Pulmonary artery endothelial cell (primary cell): Measurements from ENCODE around the gene FGFRL1. TPM values are rescaled to one million over a fixed set of nuclear protein-coding genes. Genes with fewer than 3 reads are reported as not detected.
"Not testable (repeated sequence)": the region's sequence is repeated elsewhere in the genome, so short reads cannot be mapped to it uniquely, and the experiment has no call there.

ENCODE experiments used
- DNase-seq: peaks from one replicate; pipeline ENCODE4 v3.0.0-alpha.2; 2011; ENCODE audit warnings: low read depth, low spot score
- total RNA-seq: library from RNA; depleted of rRNA; stranded (reverse); fragments of >200 nt; gene quantifications from 2 replicates; pipeline ENCODE4 v1.2.3, GENCODE V29; 2014

Gene FGFRL1
- total RNA-seq, 1 donor from 2014 or later = 13.7 TPM

DNA sequence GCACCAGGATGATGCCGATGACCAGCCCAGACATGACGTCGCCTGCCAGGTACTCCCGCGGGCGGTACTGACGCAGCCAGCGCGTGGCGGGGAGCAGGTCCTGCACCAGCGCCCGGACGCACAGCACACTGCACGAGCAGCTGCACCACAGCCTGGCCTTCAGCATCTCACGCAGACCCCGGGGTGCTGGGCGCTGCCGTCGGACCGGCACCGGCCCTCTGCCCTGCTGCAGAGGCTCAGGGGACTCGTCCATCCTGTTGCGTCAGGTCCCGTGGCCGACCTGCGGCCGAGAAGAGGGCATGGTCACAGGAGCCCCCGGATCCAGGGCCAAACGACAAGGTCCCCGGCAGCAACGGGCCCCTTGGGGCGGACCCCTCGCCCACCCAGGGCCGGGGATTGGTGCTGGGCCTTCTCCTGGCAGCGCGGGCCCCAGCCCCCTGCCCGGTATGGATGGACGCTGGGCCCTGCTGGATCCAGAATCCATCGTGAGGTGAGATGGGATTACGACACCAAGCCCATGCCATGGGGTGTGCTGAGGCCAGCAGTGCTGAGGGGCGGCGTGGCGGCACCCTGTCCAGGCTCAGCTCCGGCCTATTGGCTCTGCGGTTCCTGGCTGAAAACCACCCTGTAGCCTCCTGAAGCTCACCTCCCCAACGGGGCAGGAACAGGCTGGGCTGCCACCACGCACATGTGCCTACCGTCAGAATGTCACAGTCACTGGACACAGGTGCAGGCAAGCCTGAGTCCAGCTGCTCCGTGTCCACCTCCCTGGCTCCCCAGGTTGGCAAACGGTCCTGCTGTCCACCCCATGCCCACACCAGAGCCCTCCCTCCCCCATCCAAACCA lies 19.8 kb upstream of the FGFRL1 start:
- no peak for DNase-seq

DNA sequence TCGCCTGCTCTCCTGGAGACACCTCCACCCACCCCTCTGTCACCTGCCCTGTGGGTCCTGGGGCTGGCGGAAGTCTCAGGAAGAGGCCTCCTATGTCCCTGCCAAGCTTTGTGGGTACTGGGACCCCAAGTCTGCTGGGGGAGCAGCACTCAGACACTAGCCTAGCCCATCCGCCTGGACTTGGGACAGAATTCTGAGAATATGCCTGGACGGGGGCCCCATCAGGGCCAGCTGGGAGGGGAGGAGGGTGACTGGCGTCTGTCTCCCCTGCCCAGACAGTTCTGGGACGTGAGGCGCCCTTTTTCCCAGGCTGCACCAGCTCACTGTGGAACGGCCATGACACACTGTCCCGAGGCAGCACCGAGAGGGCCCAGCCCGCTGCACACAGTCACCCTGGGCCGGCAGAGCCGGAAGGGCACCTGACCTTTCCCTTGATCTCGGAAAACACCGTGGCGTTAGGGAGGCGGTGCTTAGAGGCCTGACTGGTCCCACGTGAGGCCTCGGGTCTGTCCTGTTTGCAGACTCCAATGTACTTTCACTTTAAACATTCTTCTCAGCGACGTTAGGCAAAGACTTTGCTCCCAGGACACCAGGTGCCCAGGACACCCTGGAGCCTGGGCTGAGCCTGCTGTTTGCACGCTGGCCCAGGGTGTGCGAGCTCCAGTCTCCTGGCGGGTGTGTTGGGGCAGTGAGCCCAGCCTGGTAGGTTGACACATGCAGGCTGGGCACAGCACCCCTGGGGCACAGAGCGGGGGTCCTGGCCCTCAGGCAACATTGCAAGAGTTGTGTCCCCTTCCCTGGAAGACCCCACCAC lies 18.9 kb upstream of the FGFRL1 start:
- DNase-seq = no peak

DNA sequence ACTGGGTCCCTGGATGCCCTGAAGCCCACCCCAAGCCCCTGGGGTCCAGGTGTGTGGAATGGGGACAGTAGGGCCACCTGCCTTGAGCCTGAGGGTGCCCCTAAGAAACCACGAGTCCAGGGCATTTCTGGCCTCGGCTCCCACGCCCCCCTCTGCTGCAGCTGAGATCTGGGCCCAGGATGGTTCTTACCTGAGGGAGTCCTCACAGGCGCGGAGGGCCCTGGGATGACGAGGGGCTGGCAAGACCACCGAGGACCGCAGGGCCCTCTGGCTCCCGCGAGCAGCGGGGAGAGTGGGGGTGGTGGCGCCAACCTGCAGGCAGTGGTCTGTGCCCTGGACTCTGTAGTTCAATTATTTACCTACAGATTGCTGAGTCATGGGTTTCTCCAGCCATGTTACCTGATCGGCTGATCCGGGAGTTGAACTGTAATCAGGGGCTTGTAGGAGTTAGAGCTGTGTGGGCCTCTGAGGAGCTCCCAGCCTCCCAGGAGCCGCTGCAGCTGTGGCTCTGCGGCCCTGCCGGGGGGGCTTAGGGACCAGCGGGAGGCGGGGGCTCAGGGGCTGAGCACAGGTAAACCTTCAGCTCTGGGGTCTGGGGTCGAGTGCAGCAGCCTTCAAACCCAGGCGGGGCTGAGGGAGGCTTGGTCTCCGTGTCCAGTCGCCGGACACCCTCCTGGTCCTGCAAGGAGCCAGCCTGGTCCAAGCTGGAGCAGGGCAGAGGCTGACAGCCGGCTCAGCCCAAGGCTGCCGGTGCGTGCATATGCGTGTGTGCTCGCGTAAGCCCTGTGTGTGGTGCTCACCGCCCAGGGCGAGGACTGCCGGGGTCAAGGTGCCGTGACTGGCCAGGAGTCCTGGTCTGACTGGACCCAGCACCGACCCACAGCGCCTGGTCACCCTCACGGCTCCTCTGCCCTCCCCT lies 18.1 kb upstream of the FGFRL1 start, which contains the start of gene SLC26A1:
Gene SLC26A1, minus strand, starts transcription at position 294 of the 919 bp plus-strand sequence. CDS start 1,701 bp downstream, outside the sequence.
- no peak for DNase-seq

DNA sequence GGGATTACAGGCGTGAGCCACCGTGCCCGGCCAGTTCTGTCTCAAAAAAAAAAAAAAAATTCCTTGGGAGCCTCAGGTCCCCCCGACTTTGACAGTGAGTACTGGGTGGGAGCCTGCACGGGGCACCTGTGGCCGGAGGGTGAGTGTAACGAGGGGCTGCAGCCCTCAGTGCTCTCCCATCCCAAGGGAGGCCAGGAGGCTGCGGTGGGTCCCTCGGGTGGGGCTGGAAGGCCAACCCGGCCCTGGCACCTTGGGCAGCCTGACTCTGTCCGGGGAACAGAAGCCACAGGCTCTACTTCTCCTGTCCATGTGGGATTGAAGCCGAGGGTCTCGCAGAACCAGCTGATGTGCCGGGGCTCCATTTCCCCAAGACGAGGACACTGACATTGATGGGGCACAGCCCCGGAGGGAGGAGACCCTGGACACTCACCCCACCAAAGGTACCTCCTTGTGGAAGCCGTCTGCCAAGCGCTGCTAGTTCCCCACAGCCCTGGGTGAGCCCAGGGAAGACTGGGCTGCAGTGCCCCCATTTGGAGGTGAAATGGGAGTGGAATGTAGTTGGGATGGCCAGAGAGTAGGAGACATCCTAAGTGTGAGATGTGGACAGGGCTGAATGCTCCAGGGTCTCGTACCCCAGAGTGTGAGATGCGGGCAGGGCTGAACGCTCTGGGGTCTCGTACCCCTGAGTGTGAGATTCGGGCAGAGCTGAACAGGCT lies 16.0 kb upstream of the FGFRL1 start:
- no peak for DNase-seq

DNA sequence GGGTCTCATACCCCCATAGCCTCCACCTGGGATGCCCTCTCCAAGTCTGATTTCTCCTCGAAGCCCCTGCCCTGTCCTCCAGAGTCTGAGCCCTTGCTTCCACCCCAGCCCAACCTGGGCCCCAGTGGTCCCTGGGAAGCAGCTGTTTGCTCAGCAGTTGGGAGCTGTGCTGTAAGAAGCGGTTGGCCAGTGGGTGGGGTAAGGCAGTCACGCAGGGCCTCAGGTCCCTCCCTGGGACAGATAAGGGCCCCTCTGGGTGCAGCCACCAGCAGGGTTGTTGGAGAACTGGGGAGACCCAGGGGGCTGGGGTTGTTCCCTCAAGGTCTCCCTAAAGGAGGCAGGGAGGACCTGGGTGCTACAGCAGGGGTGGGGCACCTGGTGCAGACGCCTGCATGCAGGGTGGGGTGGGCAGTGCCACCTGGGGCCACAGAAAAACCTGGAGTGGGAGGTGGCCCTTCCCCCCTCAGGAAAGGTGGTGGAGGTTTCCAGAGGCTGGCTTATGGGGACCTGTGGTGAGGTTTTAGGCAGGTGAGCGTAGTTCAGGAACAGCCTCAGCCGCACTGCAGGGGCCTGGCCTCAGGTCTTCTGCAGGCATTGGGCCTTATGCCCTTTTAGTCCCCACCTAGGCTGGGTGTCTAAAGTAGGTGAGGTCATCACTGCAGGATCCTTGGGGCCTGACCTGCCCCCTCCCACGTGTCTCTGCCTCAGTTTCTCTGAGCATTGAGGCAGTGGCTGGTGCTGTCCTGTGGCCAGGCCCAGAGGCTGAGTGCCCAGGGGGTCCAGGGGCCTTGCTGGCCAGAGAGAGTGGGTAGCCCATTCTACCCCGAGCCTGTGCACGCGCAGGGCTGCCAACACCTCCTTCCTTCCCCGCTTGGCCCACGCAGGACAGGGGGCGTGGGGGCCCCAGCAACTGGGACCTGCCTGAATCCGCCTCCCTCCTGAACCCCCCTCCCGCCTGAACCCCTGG lies 15.1 kb upstream of the FGFRL1 start:
- DNase-seq = no peak

DNA sequence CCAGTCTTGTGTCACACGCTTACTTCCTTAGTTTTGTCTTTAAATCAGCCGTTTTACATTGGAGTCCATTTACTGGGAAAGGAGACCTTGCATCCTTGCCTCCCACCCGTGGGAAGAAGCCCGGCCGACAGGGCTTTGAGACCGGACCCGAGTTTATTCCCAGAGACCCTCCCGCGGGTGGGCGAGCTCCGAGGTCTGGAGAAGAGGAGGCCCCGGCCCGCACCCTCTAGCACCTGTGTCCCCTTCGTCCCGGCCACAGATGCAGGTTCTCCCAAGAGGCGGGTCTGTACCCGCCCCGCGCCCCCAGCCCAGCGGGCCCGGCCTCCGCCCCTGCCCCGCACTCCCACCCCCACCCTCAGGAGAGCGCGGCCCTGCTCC lies 14.4 kb upstream of the FGFRL1 start:
- DNase-seq = no peak

DNA sequence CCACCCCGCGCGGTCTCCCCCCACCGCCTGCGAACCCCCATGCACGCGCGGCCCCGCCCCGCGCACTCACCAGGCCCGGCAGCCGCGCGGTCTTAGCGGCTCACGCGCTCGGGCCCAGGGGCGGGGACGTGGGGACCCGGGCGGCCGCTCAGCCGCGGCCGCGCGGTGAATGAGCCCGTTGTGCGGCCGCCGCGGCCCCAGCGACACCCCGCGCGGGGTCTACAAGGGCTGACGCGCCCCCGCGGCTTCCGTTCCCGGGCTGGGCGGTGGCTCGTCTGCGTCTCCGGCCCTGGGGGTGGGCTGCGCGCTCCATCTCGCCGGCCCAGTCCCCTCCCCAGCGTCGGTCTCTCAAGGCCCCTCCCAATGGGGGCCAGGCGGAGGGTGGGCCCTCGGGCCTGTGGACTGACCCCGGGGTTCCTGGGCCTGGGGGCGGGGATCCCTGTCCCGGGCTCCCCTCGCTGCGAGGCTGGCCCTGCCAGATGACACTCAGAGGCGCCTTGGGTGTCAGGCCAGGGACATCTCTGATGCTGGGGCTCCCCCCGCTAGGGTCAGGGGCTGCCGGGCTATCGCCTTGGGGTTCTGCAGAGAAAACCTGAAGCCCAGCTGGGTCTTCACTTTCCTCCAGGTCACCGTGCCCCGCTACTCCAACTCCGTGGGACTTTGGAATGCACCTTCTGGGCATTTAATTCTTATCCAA lies 13.9 kb upstream of the FGFRL1 start:
- DNase-seq = no peak

DNA sequence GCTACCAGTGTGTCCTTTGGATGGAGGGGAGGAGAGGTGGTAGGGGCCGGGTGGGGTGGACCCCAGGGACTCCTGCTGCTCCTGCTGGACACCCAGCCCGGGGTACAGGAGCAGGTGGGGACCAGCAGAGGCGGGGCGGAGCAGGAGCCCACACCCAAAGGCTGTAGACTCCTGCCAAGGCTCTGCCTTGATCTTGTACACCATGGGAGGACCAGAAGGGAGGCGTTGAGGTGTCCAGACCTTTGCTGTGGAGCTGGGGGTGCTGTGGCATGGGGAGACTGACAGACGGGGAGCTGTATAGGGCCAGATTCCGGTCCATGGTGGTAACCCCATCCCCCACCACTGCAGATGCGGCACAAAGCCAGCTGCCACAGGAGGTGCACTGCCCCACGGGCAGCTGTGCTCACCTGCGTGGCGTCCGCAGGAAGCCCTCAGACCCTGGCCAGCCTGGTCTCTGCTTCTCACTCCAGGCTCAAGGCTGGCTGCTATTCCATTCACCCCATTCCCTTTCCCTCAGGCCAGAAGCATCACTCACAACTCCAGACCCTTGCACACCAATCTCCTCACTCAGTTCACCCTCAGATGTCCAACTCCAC lies 13.2 kb upstream of the FGFRL1 start:
- DNase-seq = no peak

DNA sequence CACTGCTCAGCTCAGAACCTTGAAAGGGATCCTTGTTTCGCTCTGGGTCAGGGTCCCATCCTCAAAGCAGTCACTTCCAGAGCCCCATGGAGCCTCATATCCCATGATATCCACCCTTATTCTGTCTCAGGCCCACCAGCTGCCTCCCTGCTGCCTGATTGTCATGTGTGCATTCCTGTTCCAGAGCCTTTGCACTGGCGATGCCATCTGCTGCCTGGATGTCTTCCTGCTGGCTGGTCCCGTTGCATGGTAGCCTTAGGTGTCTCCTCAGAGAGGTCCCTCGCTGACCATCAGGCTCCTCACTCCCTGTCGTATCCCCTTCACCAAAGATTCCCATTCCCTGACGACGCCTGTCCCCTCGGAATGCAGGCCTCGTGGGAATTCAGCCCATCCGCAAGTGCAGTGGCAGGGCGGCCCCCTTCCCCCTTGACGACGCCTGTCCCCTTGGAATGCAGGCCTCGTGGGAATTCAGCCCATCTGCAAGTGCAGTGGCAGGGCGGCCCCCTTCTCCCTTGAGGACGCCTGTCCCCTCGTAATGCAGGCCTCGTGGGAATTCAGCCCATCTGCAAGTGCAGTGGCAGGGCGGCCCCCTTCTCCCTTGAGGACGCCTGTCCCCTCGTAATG lies 12.1 kb upstream of the FGFRL1 start:
- DNase-seq = not testable (repeated sequence)

DNA sequence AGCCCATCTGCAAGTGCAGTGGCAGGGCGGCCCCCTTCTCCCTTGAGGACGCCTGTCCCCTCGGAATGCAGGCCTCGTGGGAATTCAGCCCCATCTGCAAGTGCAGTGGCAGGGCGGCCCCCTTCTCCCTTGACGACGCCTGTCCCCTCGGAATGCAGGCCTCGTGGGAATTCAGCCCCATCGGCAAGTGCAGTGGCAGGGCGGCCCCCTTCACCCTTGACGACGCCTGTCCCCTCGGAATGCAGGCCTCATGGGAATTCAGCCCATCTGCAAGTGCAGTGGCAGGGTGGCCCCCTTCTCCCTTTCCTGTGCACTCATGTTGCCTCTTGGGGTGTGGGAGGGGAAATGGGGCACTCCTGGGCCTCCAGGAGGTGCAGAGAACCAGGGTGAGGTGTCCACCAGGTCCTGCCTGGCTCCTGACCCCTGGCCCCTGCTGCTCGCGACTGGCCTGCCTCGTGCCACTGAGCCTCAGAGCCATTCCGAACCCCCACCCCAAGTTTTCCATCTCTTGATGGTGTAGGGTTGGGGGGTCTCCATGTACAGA lies 11.5 kb upstream of the FGFRL1 start:
- DNase-seq = no peak

DNA sequence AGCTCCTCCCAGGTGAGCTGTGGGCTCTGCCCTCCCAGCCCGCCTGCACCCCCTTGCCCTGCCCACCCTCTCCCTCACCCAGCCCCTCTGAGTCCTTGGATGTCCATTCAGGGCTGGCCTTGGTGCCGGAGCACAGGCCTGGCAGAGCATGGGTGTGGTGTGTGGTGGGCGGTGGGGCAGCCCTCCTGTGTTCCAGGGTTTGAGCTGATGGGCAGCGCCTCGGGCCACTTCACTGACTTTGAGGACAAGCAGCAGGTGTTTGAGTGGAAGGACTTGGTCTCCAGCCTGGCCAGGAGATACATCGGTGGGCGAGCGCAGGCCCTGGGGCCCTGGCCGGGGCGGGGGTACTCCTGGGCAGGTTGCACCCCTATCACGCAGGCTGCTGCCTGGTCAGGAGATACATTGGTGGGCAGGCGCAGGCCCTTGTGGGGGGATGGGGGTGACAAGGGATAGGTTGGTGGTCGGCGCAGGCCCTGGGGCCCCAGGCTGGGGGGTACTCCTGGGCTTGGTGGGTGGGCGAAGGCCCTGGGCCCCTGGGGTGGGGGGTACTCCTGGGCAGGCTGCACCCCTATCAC lies 10.7 kb upstream of the FGFRL1 start:
- no peak for DNase-seq

DNA sequence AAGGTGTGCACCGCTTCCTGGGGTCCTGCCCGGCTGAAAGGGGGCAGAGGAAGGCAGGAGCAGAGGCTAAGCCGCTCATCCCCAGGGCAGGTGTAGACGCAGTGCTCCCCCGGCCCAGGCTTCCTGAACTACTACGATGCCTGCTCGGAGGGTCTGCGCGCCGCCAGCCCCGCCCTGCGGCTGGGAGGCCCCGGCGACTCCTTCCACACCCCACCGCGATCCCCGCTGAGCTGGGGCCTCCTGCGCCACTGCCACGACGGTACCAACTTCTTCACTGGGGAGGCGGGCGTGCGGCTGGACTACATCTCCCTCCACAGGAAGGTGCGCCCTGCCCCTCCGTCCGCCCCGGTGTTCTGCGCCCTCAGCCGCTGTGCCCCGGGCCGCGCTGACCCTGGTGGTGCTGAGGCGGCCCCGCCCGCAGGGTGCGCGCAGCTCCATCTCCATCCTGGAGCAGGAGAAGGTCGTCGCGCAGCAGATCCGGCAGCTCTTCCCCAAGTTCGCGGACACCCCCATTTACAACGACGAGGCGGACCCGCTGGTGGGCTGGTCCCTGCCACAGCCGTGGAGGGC lies 9.8 kb upstream of the FGFRL1 start:
- no peak for DNase-seq

DNA sequence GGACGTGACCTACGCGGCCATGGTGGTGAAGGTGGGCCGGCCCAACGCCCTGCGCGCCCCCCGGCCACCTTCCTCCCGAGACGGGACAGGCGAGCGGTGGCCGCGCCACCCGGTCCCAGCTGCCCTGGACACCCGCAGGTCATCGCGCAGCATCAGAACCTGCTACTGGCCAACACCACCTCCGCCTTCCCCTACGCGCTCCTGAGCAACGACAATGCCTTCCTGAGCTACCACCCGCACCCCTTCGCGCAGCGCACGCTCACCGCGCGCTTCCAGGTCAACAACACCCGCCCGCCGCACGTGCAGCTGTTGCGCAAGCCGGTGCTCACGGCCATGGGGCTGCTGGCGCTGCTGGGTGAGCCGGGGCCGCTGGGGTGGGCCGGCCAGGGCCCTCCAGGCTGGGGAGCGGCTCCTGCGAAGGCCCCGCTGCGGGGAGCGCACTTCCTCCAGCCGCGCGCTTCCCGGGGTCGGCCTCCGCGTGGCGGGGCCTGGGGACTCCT lies 9.2 kb upstream of the FGFRL1 start:
- DNase-seq = no peak

DNA sequence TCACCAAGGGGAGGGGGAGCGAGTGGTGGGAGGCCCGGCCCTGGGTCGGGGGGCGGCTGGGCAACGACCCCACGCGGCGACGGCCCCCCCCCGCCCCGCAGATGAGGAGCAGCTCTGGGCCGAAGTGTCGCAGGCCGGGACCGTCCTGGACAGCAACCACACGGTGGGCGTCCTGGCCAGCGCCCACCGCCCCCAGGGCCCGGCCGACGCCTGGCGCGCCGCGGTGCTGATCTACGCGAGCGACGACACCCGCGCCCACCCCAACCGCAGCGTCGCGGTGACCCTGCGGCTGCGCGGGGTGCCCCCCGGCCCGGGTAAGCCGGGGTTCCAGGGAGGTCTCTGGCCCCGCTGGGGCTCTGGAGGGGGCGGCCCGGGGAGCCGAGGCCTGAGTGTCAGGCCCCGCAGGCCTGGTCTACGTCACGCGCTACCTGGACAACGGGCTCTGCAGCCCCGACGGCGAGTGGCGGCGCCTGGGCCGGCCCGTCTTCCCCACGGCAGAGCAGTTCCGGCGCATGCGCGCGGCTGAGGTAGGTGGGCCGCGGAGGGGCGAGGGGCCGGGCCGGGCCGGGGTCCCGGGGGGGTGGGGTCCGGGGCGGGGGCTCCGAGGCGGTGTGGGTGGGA lies 8.7 kb upstream of the FGFRL1 start:
- no peak for DNase-seq

DNA sequence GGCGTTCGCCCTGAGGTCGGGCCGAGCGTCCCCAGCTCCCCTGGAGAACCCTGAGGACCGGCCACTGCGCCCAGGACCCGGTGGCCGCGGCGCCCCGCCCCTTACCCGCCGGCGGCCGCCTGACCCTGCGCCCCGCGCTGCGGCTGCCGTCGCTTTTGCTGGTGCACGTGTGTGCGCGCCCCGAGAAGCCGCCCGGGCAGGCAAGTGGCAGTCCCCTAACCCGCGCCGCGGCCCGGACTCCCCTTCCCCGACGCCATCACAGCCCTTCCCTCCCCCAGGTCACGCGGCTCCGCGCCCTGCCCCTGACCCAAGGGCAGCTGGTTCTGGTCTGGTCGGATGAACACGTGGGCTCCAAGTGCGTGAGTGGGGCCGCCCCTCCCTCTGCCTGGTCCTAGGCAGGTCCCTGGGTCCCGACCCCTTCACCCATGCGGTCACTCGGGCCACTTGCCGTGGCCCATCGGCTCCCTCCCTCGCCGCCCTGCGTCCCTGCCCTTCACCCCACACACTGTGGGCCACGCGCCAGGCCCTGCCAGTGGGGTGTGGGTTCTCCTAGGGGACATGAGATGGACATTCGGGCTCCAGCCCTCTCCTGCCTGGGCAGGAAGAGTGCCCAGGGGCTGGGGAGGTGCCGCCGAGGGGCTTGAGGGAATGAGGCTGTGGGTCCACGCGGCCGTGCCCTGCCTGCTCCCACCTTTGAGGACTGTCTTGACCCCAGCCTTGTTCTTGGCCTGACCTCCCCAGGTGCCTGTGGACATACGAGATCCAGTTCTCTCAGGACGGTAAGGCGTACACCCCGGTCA lies 8.0 kb upstream of the FGFRL1 start:
- no peak for DNase-seq

DNA sequence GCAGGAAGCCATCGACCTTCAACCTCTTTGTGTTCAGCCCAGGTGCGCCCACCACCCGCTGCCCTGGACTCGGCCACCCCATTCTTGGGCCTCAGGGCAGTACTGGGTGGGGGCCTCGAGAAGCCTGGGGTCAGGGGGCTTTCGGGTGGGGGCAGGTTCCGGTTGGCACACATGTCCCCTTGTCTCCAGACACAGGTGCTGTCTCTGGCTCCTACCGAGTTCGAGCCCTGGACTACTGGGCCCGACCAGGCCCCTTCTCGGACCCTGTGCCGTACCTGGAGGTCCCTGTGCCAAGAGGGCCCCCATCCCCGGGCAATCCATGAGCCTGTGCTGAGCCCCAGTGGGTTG lies 7.4 kb upstream of the FGFRL1 start:
- no peak for DNase-seq
